ENCODE results near the gene AGT.

The AGT gene

DNA sequence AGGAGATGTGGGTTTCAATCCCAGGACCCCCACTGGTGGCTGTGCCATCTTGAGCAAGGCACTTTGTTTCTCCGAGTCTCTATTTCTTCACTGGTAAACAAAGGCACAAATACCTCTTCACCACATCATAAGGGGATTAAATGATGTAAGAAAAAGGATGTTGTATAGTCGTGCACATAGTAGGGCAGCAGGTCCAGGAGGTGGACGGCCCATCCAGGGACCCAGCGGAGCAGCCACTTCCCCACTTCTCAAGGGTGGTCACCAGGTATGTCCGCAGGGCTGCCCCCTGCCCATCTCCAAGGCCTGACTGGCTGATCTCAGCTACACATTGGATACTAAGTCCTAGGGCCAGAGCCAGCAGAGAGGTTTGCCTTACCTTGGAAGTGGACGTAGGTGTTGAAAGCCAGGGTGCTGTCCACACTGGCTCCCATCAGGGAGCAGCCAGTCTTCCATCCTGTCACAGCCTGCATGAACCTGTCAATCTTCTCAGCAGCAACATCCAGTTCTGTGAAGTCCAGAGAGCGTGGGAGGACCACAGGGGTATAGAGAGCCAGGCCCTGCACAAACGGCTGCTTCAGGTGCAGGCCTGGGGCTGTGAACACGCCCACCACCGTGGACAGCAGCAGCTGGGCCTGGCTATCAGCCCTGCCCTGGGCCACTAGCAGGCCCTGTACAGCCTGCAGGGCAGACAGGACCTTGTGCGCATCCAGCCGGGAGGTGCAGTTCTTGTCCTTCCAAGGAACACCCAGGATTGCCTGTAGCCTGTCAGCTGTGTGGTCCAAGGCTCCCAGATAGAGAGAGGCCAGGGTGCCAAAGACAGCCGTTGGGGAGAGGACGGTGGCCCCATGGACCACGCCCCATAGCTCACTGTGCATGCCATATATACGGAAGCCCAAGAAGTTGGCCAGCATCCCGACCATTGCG, 4.0 kb downstream of the AGT start:
- no peak overlapping the region for H3K23ac ChIP-seq (ENCODE audit: low read depth, low read length, poor library complexity)
- H3K9ac ChIP-seq (ENCODE audit: low read depth, low read length, poor library complexity): peak overlapping the region; percentile 40
- no peak overlapping the region for H3K4me2 ChIP-seq (ENCODE audit: insufficient read depth, low read length, poor library complexity, severe bottlenecking)
- no peak overlapping the region for H4K91ac ChIP-seq (ENCODE audit: low read depth, low read length, poor library complexity)
- H2BK5ac ChIP-seq (ENCODE audit: low read length): no peak overlapping the region
- H3K14ac ChIP-seq (ENCODE audit: low read length): peak overlapping the region; percentile 42
- no peak overlapping the region for H2BK120ac ChIP-seq (ENCODE audit: low read depth, low read length)
- H2AK5ac ChIP-seq (ENCODE audit: low read depth, low read length): peak overlapping the region; percentile 20
- DNase-seq (ENCODE audit: low spot score): no peak
- H2BK12ac ChIP-seq (ENCODE audit: low read length): no peak overlapping the region
- H3K4ac ChIP-seq (ENCODE audit: low read length): no peak overlapping the region
- H3K27ac ChIP-seq (replicated peaks; ENCODE audit: low read length): no peak overlapping the region
- H3K18ac ChIP-seq (ENCODE audit: low read length): peak overlapping the region; percentile 44
- no peak overlapping the region for H2BK15ac ChIP-seq (ENCODE audit: low read length)
- no peaks in the 10 kb centered on the region for H3K79me1 ChIP-seq (ENCODE audit: low read depth, low read length)
- peaks cover 6 to 10% of the 10 kb centered on the region in 2 donors for H3K4me1 ChIP-seq (ENCODE audit: control insufficient read depth in 2 of 2, insufficient read depth in 1 of 2, low read depth in 1 of 2, low read length in 2 of 2)
- WGBS, 2 donors (ENCODE audit: extremely low coverage in 2 of 2, insufficient read length in 2 of 2, insufficient replicate concordance in 1 of 2): no CpG with 5 or more reads among the region's 18 CpGs
- H3K4me3 ChIP-seq (ENCODE audit: low read length in 2 of 2): no peak overlapping the region
- no peak overlapping the region for H2AFZ ChIP-seq (ENCODE audit: low read length)
- no peaks in the 10 kb centered on the region for H3K9me3 ChIP-seq (replicated peaks in 1 of 2; ENCODE audit: control insufficient read depth in 2 of 2, insufficient read depth in 1 of 2, low read depth in 1 of 2, low read length in 2 of 2)
- H3K27me3 ChIP-seq (ENCODE audit: control insufficient read depth in 3 of 3, insufficient read depth in 3 of 3, low read depth in 1 of 3, low read length in 3 of 3): peaks cover 0 to 35% (median 0%) of the 10 kb centered on the region in 3 experiments
- no peak overlapping the region for H4K8ac ChIP-seq (ENCODE audit: low read depth, low read length)
- no peaks in the 10 kb centered on the region for H3K36me3 ChIP-seq (replicated peaks in 1 of 2; ENCODE audit: control insufficient read depth in 2 of 2, insufficient read depth in 2 of 2, low read length in 2 of 2)

DNA sequence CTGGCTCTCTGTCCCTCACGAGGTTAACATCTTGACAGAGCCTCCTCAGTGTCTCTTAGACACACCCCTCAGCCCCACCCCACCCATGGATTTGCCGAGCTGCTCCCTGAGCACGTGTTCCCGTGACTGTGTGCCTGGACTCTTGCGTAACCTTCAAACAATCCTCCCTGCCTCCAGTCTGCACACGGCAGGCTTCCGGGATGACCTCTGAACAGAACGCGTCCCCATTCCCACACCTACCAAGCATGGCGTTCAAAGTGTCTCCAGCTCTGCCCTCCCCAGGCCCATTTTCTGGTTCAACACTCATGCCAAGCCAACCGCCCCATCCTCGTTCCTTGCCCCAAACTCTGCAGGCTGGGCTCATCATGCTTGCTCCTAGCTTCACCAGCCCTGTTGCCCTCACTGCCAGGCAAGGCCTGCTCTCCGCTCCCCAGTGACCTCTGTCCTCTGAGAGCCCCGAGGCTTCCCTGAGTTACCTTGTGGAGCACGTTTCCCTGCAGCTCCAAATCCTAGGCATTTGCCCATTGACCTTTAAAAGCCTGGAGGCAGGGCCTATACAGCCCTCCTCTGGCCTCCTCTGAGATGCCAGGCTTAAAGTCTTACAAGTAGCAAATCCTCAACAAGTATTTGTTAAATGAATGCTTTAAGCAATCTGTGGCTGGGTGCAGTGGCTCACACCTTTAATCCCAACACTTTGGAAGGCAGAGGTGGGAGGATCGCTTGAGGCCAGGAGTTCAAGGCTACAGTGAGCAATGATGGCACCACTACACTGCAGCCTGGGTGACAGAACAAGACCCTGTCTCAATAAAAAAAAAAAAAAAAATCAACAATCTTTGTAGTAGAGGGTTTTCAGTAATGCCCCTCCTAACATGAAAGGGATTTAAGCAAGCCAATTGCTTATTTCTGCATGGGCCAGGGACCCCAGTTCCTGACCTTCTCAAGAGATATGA, 5.0 kb downstream of the AGT start:
- Histone ChIP-seq H2BK12ac (ENCODE audit: low read length) (no peak overlapping the region), H3K79me1 (ENCODE audit: low read depth, low read length) (no peaks in the 10 kb centered on the region), H2BK5ac (ENCODE audit: low read length) (no peak overlapping the region), H2BK120ac (ENCODE audit: low read depth, low read length) (no peak overlapping the region), H3K4ac (ENCODE audit: low read length) (no peak overlapping the region), H4K8ac (ENCODE audit: low read depth, low read length) (no peak overlapping the region), H3K18ac (ENCODE audit: low read length) (no peak overlapping the region), H2AK5ac (ENCODE audit: low read depth, low read length) (peak overlapping the region; percentile 33), H3K4me3 (ENCODE audit: low read length in 2 of 2) (no peak overlapping the region), H4K91ac (ENCODE audit: low read depth, low read length, poor library complexity) (no peak overlapping the region), H3K27ac (replicated peaks; ENCODE audit: low read length) (no peak overlapping the region), H3K14ac (ENCODE audit: low read length) (no peak overlapping the region), H3K27me3 (ENCODE audit: control insufficient read depth in 3 of 3, insufficient read depth in 3 of 3, low read depth in 1 of 3, low read length in 3 of 3) (peaks cover 0 to 39% (median 0%) of the 10 kb centered on the region in 3 experiments), H3K36me3 (replicated peaks in 1 of 2; ENCODE audit: control insufficient read depth in 2 of 2, insufficient read depth in 2 of 2, low read length in 2 of 2) (no peaks in the 10 kb centered on the region), H3K4me1 (ENCODE audit: control insufficient read depth in 2 of 2, insufficient read depth in 1 of 2, low read depth in 1 of 2, low read length in 2 of 2) (peaks cover under 1% of the 10 kb centered on the region in 2 donors), H2BK15ac (ENCODE audit: low read length) (no peak overlapping the region), H3K4me2 (ENCODE audit: insufficient read depth, low read length, poor library complexity, severe bottlenecking) (no peak overlapping the region), H3K9me3 (replicated peaks in 1 of 2; ENCODE audit: control insufficient read depth in 2 of 2, insufficient read depth in 1 of 2, low read depth in 1 of 2, low read length in 2 of 2) (no peaks in the 10 kb centered on the region), H3K23ac (ENCODE audit: low read depth, low read length, poor library complexity) (no peak overlapping the region), H3K9ac (ENCODE audit: low read depth, low read length, poor library complexity) (no peak overlapping the region), H2AFZ (ENCODE audit: low read length) (no peak overlapping the region)
- no CpG with 5 or more reads among the region's 16 CpGs for WGBS, 2 donors (ENCODE audit: extremely low coverage in 2 of 2, insufficient read length in 2 of 2, insufficient replicate concordance in 1 of 2)
- no peak for DNase-seq (ENCODE audit: low spot score)

GRCh38 chr1:230707732-230708630, 5.9 kb downstream of the AGT start:
- Histone ChIP-seq H3K23ac (ENCODE audit: low read depth, low read length, poor library complexity) (no peak overlapping the region), H3K9ac (ENCODE audit: low read depth, low read length, poor library complexity) (no peak overlapping the region), H4K91ac (ENCODE audit: low read depth, low read length, poor library complexity) (no peak overlapping the region), H3K4ac (ENCODE audit: low read length) (no peak overlapping the region), H3K79me1 (ENCODE audit: low read depth, low read length) (no peaks in the 10 kb centered on the region), H2BK12ac (ENCODE audit: low read length) (no peak overlapping the region), H3K4me1 (ENCODE audit: control insufficient read depth in 2 of 2, insufficient read depth in 1 of 2, low read depth in 1 of 2, low read length in 2 of 2) (peaks cover 2 to 3% of the 10 kb centered on the region in 2 donors), H3K18ac (ENCODE audit: low read length) (no peak overlapping the region), H3K14ac (ENCODE audit: low read length) (no peak overlapping the region), H3K4me3 (ENCODE audit: low read length in 2 of 2) (no peak overlapping the region), H3K9me3 (replicated peaks in 1 of 2; ENCODE audit: control insufficient read depth in 2 of 2, insufficient read depth in 1 of 2, low read depth in 1 of 2, low read length in 2 of 2) (no peaks in the 10 kb centered on the region), H2BK15ac (ENCODE audit: low read length) (no peak overlapping the region), H2AK5ac (ENCODE audit: low read depth, low read length) (peak overlapping the region; percentile 83), H3K36me3 (replicated peaks in 1 of 2; ENCODE audit: control insufficient read depth in 2 of 2, insufficient read depth in 2 of 2, low read length in 2 of 2) (no peaks in the 10 kb centered on the region), H3K27ac (replicated peaks; ENCODE audit: low read length) (no peak overlapping the region), H2BK5ac (ENCODE audit: low read length) (no peak overlapping the region), H2BK120ac (ENCODE audit: low read depth, low read length) (no peak overlapping the region), H3K4me2 (ENCODE audit: insufficient read depth, low read length, poor library complexity, severe bottlenecking) (no peak overlapping the region), H3K27me3 (ENCODE audit: control insufficient read depth in 3 of 3, insufficient read depth in 3 of 3, low read depth in 1 of 3, low read length in 3 of 3) (peaks cover 0 to 45% (median 0%) of the 10 kb centered on the region in 3 experiments), H2AFZ (ENCODE audit: low read length) (no peak overlapping the region), H4K8ac (ENCODE audit: low read depth, low read length) (no peak overlapping the region)
- no CpG with 5 or more reads among the region's 22 CpGs for WGBS, 2 donors (ENCODE audit: extremely low coverage in 2 of 2, insufficient read length in 2 of 2, insufficient replicate concordance in 1 of 2)
- DNase-seq (ENCODE audit: low spot score): no peak

Data from neuronal stem cell (in vitro differentiated cells).